ENCODE data around the gene PHF19.

PHF19 gene

GRCh38 chr9:120891245-120891883, 14.4 kb upstream of the PHF19 start:
- DNase-seq, result no peak

GRCh38 chr9:120890320-120891244, 13.6 kb upstream of the PHF19 start:
- no peak for DNase-seq

- no peak for DNase-seq
Observed at GRCh38 chr9:120889606-120890271, 12.8 kb upstream of the PHF19 start.

DNA sequence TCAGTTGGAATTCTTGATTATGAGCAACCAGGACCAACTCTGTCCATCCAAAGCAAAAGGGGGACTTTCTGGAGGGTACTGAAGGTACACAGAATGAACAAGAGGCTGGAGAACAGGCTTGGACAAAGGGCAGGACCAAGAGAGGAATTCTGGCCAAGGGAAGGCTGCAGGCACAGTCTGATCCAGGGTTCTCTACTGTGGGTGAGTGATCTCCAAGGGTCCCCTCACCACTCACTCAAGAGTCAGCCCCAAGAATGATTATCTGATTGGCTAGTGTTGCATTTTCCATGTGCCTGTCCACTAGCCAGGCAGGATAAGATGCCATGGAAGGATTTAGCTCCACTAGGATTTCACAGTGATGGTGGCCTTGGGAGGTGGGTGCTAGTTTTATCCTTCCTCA, 11.6 kb upstream of the PHF19 start:
- DNase-seq, result no peak

DNA sequence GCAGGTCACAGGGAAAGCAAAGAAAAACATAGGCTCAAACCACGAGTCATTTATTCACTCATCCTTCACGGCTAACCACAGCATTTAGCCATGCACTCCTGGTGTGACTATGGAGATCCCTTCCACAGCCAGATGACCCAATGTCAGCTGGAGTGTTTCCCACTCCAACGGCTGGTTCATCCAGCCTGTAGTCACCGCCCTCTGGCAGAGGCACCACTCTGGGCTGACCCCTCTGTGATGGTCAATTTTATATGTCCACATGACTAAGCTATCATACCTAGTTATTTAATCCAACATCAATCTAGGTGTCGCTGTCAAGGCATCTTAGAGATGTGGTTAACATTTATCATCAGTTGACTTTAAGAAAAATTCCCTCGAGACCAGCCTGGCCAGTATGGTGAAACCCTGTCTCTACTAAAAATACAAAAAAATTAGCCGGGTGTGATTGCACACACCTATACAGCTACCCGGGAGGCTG, 9.5 kb upstream of the PHF19 start:
- peak; percentile 65 for DNase-seq

DNA sequence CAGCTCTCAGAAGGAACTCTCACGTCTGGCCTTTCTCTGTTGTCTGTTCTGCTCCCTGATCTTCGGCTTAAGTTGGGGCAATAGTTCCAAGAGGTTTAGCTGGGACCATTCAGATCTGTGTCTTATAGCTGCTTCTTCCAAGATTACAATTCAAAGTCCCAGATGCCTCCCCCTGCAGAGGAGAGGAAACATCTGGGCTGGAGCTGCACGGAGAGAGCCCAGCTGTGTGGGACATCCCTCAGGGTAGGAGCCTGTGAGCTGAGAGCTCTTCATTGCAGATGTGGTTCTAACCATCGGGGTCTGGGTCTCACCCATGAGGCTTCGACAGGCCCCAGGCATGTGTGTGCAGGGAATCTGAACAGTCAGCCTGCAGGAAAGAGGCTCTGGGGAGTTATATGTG, 9.0 kb upstream of the PHF19 start:
- DNase-seq, result no peak

DNA sequence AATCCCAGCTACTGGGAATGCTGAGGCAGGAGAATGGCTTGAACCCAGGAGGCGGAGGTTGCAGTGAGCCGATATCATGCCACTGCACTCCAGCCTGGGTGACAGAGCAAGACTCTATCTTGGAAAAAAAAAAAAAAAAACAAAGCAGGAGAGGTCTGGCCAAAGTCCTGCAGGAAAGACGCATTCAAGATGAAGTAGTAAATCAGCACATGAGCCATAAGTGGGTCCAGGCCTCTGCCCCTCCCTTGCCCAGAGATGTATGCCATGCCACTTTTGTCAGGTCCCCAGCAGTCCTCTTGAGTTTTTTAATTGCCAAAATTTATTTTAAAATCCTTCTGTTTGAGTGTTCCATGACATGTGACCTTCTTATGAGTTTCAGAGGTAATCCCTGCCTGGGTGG, 8.5 kb upstream of the PHF19 start:
- DNase-seq, result no peak

DNA sequence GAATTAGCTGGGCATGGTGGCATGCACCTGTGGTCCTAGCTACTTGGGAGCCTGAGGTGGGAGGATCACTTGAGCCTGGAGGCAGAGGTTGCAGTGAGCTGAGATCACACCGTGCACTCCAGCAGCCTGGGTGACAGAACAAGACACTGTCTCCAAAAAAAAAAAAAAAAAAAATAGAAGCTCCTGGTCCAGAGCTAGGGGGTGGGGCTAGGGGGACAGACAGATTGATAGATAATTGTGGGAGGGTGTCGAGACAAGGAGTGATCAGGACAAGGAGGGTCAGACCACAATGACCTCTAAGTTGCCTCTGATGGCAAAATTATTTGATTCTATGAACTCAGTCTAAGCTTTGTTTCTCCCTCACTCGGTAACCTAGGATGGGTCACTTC, 6.6 kb upstream of the PHF19 start:
- no peak for DNase-seq

DNA sequence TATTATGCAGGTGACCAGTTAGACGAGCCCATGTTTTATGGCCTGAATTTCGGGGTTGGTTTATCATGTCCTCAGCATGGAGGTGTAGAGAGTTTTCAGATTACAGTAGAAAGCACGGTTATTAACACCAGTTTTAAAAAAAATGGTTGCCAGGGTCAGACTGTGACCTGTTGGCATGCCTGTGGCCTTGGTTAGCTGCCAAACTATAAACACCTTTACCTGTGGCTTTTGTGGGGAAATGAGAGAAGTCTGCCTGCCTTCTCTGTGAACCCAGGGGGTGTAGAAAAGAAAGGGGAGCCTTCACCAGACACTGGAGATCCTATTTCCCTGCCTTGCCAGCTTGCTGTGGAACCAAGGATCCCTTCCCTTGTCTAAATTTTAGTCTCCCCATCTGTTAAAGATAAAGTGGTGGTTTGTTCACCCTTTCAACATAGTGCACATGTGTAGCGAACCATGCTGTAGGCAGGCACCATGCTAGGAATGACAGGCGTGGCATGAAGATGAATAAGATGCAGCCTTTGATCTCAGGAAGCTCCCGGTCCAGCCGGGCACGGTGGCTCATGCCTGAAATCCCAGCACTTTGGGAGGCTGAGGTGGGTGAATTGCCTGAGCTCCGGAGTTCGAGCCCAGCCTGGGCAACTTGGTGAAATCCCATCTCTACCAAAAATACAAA, 6.1 kb upstream of the PHF19 start:
- peak; percentile 9 for DNase-seq

- DNase-seq, result no peak
Observed at GRCh38 chr9:120879446-120879845, 2.5 kb upstream of the PHF19 start.

- no peak for DNase-seq
Observed at GRCh38 chr9:120878188-120879130, 1.5 kb upstream of the PHF19 start.

DNA sequence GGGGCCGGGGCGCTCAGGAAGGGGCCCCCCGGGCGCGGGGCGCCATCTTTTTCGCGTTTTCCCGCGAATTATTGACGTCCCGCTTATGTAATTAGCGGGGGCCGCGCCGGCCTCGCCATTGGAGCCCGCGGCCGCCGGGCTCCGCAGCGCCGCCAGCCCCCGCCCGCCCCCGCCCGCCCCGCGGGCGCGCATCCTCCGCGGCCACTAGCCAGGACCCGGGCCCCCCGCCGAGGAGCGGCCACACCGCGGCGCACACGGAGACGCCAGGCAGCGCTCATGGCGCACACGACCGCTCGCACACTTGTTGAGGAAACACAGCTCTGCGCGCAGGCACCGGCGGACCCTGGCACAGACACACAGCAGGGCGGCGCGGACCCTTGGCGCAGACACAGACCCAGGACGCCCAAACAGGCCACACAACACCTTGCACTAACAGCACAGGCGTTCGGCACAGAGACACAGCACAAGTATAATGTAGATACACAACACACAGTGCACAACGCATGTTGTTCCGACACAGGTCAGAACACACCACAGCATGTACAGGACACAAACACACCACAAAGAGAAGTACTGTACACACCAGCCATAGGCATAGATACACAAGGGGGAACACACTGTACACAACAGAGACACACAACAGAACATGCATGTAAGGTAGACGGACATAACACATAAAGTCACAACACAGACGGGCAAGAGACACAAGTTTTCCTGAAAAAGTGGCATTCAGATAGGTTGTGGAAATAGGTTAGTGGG, 467 bp upstream of the PHF19 start:
- peak; percentile 24 for DNase-seq

- peak; percentile 50 for DNase-seq
Observed at GRCh38 chr9:120875954-120876841, 790 bp downstream of the PHF19 start.

- DNase-seq, result no peak
Observed at GRCh38 chr9:120875643-120875953, 1.4 kb downstream of the PHF19 start.

- DNase-seq, result no peak
Observed at GRCh38 chr9:120875195-120875565, 1.8 kb downstream of the PHF19 start.

- DNase-seq, result no peak
Observed at GRCh38 chr9:120874226-120875194, 2.5 kb downstream of the PHF19 start.

- DNase-seq, result peak; percentile 54
Observed at GRCh38 chr9:120873512-120873911, 3.5 kb downstream of the PHF19 start.

DNA sequence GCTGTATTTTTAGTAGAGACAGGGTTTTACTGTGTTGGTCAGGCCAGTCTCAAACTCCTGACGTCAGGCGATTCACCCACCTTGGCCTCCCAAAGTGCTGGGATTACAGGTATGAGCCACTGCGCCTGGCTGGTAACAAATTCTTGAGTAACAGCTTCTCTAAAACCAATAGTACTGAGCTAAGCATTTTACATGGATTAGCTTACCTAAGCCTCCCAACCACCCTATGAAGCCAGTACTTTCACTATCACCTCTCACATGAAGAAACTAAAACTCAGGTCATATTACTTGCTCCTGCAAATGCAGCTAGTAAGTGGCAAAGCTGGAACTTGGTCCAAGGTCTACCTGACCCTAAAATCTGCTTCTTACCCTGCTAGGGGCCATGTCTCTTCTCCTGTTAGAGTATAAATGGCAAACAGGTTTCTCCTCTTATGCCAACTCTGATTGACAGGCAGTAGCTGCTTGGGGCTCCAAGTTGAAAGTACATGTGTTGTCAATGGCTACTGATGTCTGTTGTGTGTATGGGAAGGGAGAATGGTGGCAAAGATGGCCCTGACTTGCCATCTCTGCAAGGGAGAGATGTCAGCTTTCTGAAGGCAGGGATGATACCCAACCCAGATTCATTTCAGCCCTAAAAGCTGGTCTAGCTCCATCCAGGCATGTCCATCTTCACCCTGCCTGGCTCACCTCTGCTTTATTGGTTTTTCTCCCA, 4.0 kb downstream of the PHF19 start:
- DNase-seq, result no peak
